IMR-90 (cell line): ENCODE measurements around the gene SKAP1. TPM values are rescaled to one million over a fixed set of nuclear protein-coding genes. Genes with fewer than 3 reads are reported as not detected.

Experiments
- ATAC-seq: fragments of 200-7000 bp; cut with Tn5 transposase; 2 replicates; pipeline ENCODE4 v1.9.1; 2020; ENCODE audit warnings: low read depth, mild to moderate bottlenecking, moderate library complexity
- BruUV-seq: library from RNA; stranded (reverse); fragments of 400-500 nt; replicated peaks from 2 replicates; lab custom pipeline; 2021; lab: Mats Ljungman, UMichigan
- CTCF ChIA-PET: fragments of 300-600 bp; formaldehyde crosslinking; extraction: SDS; loops from one replicate; lab custom pipeline; 2021; ENCODE audit warnings: antibody characterized with exemption; lab: Yijun Ruan, JAX
- POLR2A ChIA-PET: fragments of 300-600 bp; sonication (Branson Sonifier 250); formaldehyde crosslinking; loops from one replicate; lab custom pipeline; 2022; ENCODE audit warnings: antibody characterized with exemption; ENCODE audit not compliant: unreplicated experiment; lab: Charles Lee
- DNase-seq: peaks from one replicate; pipeline ENCODE4 v3.0.0; 2013
- H2AFZ ChIP-seq: replicated peaks from 2 replicates; pipeline ENCODE3; 2013; ENCODE audit warnings: low read length, mild to moderate bottlenecking; ENCODE audit not compliant: poor library complexity
- H2AK5ac ChIP-seq: 2 replicates; pipeline ENCODE4 v1.6.1; 2013; ENCODE audit warnings: low read depth, low read length, inconsistent platforms
- H2AK9ac ChIP-seq: replicated peaks from 2 replicates; pipeline ENCODE3; 2013; ENCODE audit warnings: mild to moderate bottlenecking, low read depth, low read length, moderate library complexity; ENCODE audit not compliant: poor library complexity
- H2BK120ac ChIP-seq: 2 replicates; pipeline ENCODE4 v1.6.1; 2013; ENCODE audit warnings: low read depth, low read length, inconsistent platforms
- H2BK15ac ChIP-seq: 3 replicates; pipeline ENCODE4 v1.6.1; 2013; ENCODE audit warnings: low read depth, low read length, inconsistent platforms
- H2BK20ac ChIP-seq: 2 replicates; pipeline ENCODE4 v1.6.1; 2013; ENCODE audit warnings: low read depth, mild to moderate bottlenecking, inconsistent platforms, low read length, moderate library complexity
- H2BK5ac ChIP-seq: 2 replicates; pipeline ENCODE4 v1.6.1; 2013; ENCODE audit warnings: mild to moderate bottlenecking, low read depth, low read length, inconsistent platforms; ENCODE audit not compliant: poor library complexity, severe bottlenecking
- H3K14ac ChIP-seq: replicated peaks from 2 replicates; pipeline ENCODE4 v1.6.1; 2013; ENCODE audit warnings: low read depth, low read length, inconsistent platforms
- H3K18ac ChIP-seq: 2 replicates; pipeline ENCODE4 v1.6.1; 2013; ENCODE audit warnings: low read depth, low read length, control low read depth
- H3K23ac ChIP-seq: 2 replicates; pipeline ENCODE4 v1.6.1; 2013; ENCODE audit warnings: low read depth, low read length, inconsistent platforms
- H3K27ac ChIP-seq: 2 replicates; pipeline ENCODE4 v1.5.1; 2013; ENCODE audit warnings: mild to moderate bottlenecking, control low read depth, low read length; ENCODE audit not compliant: insufficient read depth
- H3K27me3 ChIP-seq: 2 replicates; pipeline ENCODE4 v1.6.1; 2013; ENCODE audit warnings: low read length; ENCODE audit not compliant: control insufficient read depth, insufficient read depth
- H3K36me3 ChIP-seq: 2 replicates; pipeline ENCODE4 v1.6.1; 2013; ENCODE audit warnings: low read length, mixed read lengths; ENCODE audit not compliant: control insufficient read depth, insufficient read depth
- H3K4ac ChIP-seq: 2 replicates; pipeline ENCODE4 v1.6.1; 2013; ENCODE audit warnings: low read depth, low read length, inconsistent platforms
- H3K4me1 ChIP-seq: 2 replicates; pipeline ENCODE4 v1.6.1; 2013; ENCODE audit warnings: low read length, mixed read lengths; ENCODE audit not compliant: control insufficient read depth, insufficient read depth
- H3K4me2 ChIP-seq: 2 replicates; pipeline ENCODE4 v1.6.1; 2013; ENCODE audit warnings: low read depth, mild to moderate bottlenecking, control low read depth, low read length, moderate library complexity
- H3K4me3 ChIP-seq: 2 replicates; pipeline ENCODE4 v1.5.1; 2013; ENCODE audit warnings: low read depth, mild to moderate bottlenecking, control low read depth, low read length, moderate library complexity; ENCODE audit not compliant: insufficient read depth
- H3K56ac ChIP-seq: 2 replicates; pipeline ENCODE4 v1.6.1; 2013; ENCODE audit warnings: low read length, inconsistent platforms; ENCODE audit not compliant: insufficient read depth; ENCODE audit errors: extremely low read depth
- H3K79me1 ChIP-seq, 2 experiments: 2 replicates each; pipeline ENCODE4 v1.6.1; 2013; ENCODE audit warnings: low read length in 2 of 2, inconsistent platforms in 1 of 2, low read depth in 1 of 2
- H3K9ac ChIP-seq: 2 replicates; pipeline ENCODE4 v1.6.1; 2013; ENCODE audit warnings: low read depth, low read length, control low read depth
- H3K9me1 ChIP-seq: 2 replicates; pipeline ENCODE4 v1.6.1; 2013; ENCODE audit warnings: low read length, inconsistent platforms; ENCODE audit not compliant: insufficient read depth
- H3K9me3 ChIP-seq: 2 replicates; pipeline ENCODE4 v1.6.1; 2013; ENCODE audit warnings: low read length; ENCODE audit not compliant: control insufficient read depth, insufficient read depth
- H4K20me1 ChIP-seq: 2 replicates; pipeline ENCODE4 v1.6.1; 2013; ENCODE audit warnings: low read length, inconsistent platforms; ENCODE audit not compliant: insufficient read depth
- H4K5ac ChIP-seq: 2 replicates; pipeline ENCODE4 v1.6.1; 2013; ENCODE audit warnings: mild to moderate bottlenecking, low read depth, low read length, control low read depth
- H4K8ac ChIP-seq, 2 experiments: 2 replicates each; pipeline ENCODE4 v1.6.1; 2013; ENCODE audit warnings: low read depth in 2 of 2, low read length in 2 of 2, control low read depth in 1 of 2, inconsistent platforms in 1 of 2
- H4K91ac ChIP-seq: 2 replicates; pipeline ENCODE4 v1.6.1; 2013; ENCODE audit warnings: low read depth, low read length, inconsistent platforms; ENCODE audit not compliant: insufficient read depth
- BHLHE40 ChIP-seq: fragments of 150-350 bp; IDR thresholded peaks from 2 replicates; pipeline ENCODE4 v1.6.1; 2016; ENCODE audit warnings: mild to moderate bottlenecking, low read depth, low read length
- CHD1 ChIP-seq: IDR thresholded peaks from 2 replicates; pipeline ENCODE4 v1.6.1; 2012; ENCODE audit warnings: low read depth, low read length, improper control_type of control experiment
- FOS ChIP-seq: fragments of 150-350 bp; IDR thresholded peaks from 2 replicates; pipeline ENCODE4 v1.6.1; 2016; ENCODE audit warnings: low read depth, low read length
- MAZ ChIP-seq: IDR thresholded peaks from 2 replicates; pipeline ENCODE4 v1.6.1; 2012; ENCODE audit warnings: low read depth, mild to moderate bottlenecking, low read length, improper control_type of control experiment, moderate library complexity, borderline replicate concordance
- MXI1 ChIP-seq: IDR thresholded peaks from 2 replicates; pipeline ENCODE4 v1.6.1; 2012; ENCODE audit warnings: low read depth, mild to moderate bottlenecking, low read length, moderate library complexity, borderline replicate concordance
- NFE2L2 ChIP-seq: fragments of 150-350 bp; IDR thresholded peaks from 2 replicates; pipeline ENCODE4 v1.6.1; 2016; ENCODE audit warnings: low read depth, mild to moderate bottlenecking, low read length
- RAD21 ChIP-seq: IDR thresholded peaks from 2 replicates; pipeline ENCODE4 v1.6.1; 2012; ENCODE audit warnings: low read length, improper control_type of control experiment
- RFX5 ChIP-seq: IDR thresholded peaks from 2 replicates; pipeline ENCODE4 v1.8.0; 2012; ENCODE audit warnings: low read depth, mild to moderate bottlenecking, low read length, moderate library complexity
- USF2 ChIP-seq: fragments of 150-350 bp; IDR thresholded peaks from 2 replicates; pipeline ENCODE4 v1.6.1; 2017; ENCODE audit warnings: mild to moderate bottlenecking, antibody characterized with exemption, low read length, low read depth
- WGBS, 2 experiments: methylation state at CpG; one replicate each; pipeline versions ENCODE4 v1.1.5 to v1.1.7; 2013; ENCODE audit warnings: missing lambda C conversion rate in 2 of 2; ENCODE audit not compliant: insufficient read length in 1 of 2; ENCODE audit errors: extremely low coverage in 2 of 2; 5-methylcytosine and 5-hydroxymethylcytosine counted together
- dilution Hi-C: fragments of 300-500 bp; cut with HindIII; formaldehyde crosslinking; loops from one replicate; pipeline ENCODE4 v1.14.3; 2018; ENCODE audit warnings: low sequenced_read_pairs; ENCODE audit not compliant: unreplicated experiment
- in situ Hi-C: fragments of 300-500 bp; cut with MboI; formaldehyde crosslinking; loops from 3 replicates; pipeline ENCODE4 v1.14.3; 2019; ENCODE audit warnings: low sequenced_read_pairs, inconsistent platforms, mixed read lengths
- intact Hi-C: fragments of 100-400 bp; cut with micrococcal nuclease; formaldehyde crosslinking; loops from 2 replicates; pipeline ENCODE4 v1.10.0; 2022
- polyA plus RNA-seq, 3 experiments: library from polyadenylated mRNA; depleted of rRNA; stranded (reverse); fragments of >200 nt; gene quantifications; 2 replicates each; pipeline ENCODE4 v1.2.3, GENCODE V29; 2012; ENCODE audit warnings: low replicate concordance in 1 of 3
- total RNA-seq: library from RNA; depleted of rRNA; stranded (reverse); fragments of >200 nt; gene quantifications from 2 replicates; pipeline ENCODE4 v1.2.3, GENCODE V29; 2012
- TF ChIP-seq, protein P1 (sequence below): conservative IDR thresholded peaks from 2 replicates; pipeline ENCODE4 v1.5.1; 2012; ENCODE audit warnings: mild to moderate bottlenecking, low read depth, low read length, improper control_type of control experiment
- TF ChIP-seq, protein P2 (sequence below): fragments of 150-350 bp; IDR thresholded peaks from 2 replicates; pipeline ENCODE4 v1.6.1; 2016; ENCODE audit warnings: low read depth, mild to moderate bottlenecking, low read length, moderate library complexity, borderline replicate concordance

SKAP1 gene
- total and polyA plus RNA-seq, 2 of the 4 experiments (the other 2 are of a cell fraction): not detected

DNA sequence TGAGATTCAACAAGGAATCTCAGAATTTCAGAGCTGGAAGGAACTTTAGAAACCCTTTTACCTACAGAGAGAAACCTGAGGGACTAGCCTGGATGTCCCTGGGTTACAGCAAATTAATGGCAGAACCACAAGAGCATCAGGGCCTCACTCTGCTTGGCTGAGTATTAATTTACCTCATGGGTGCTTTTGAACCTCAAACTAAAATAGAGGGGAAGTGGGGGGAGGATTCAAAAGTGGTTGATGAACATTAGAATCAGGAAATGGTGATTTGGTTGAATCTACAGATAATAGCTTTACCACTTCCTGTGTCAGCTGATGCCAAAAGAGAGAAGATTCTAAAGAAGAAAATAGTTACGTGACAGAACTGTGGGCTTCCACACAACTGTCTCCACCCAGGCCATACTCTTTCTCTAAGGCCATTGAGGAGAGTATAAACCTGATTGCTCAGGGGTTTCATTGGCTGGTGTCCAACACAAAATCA is 11.3 kb upstream of the SKAP1 start:
- intact Hi-C loops: no loop called here

More for the DNA sequence above, 11.3 kb upstream of the SKAP1 start:
- no peak overlapping the region for H3K4me3 ChIP-seq
- no TSS peak for BruUV-seq
- H2BK15ac ChIP-seq: no peak overlapping the region
- WGBS, 2 experiments: no CpG with 5 or more reads among the region's 1 CpG
- H3K79me1 ChIP-seq: no peaks in the 10 kb centered on the region
- DNase-seq: no peak
- no peak overlapping the region for H3K4me2 ChIP-seq
- H2AFZ ChIP-seq: no peak overlapping the region
- in situ Hi-C loops (no loop called here), dilution Hi-C loops (no loop called here)
- no peak overlapping the region for H4K91ac ChIP-seq
- H4K20me1 ChIP-seq: no peaks in the 10 kb centered on the region
- no peaks in the 10 kb centered on the region for H3K4me1 ChIP-seq
- CTCF ChIA-PET: no interaction called here
- peaks cover 4% of the 10 kb centered on the region; the same call in 1 of the 2 replicates for H3K9me1 ChIP-seq
- ATAC-seq: no peak
- H3K14ac ChIP-seq: no peak overlapping the region
- H4K8ac ChIP-seq: no peak overlapping the region
- peaks cover 64% of the 10 kb centered on the region for H3K27me3 ChIP-seq
- H2BK5ac ChIP-seq: no peak overlapping the region
- no peak overlapping the region for H3K23ac ChIP-seq
- no peak overlapping the region for H3K56ac ChIP-seq
- no peak overlapping the region for H2AK5ac ChIP-seq
- no peak overlapping the region for H3K9ac ChIP-seq
- H3K4ac ChIP-seq: no peak overlapping the region
- no peak for TF ChIP-seq MAZ
- TF ChIP-seq, protein P1, sequence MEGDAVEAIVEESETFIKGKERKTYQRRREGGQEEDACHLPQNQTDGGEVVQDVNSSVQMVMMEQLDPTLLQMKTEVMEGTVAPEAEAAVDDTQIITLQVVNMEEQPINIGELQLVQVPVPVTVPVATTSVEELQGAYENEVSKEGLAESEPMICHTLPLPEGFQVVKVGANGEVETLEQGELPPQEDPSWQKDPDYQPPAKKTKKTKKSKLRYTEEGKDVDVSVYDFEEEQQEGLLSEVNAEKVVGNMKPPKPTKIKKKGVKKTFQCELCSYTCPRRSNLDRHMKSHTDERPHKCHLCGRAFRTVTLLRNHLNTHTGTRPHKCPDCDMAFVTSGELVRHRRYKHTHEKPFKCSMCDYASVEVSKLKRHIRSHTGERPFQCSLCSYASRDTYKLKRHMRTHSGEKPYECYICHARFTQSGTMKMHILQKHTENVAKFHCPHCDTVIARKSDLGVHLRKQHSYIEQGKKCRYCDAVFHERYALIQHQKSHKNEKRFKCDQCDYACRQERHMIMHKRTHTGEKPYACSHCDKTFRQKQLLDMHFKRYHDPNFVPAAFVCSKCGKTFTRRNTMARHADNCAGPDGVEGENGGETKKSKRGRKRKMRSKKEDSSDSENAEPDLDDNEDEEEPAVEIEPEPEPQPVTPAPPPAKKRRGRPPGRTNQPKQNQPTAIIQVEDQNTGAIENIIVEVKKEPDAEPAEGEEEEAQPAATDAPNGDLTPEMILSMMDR: no peak
- no peak for TF ChIP-seq BHLHE40
- no peak for TF ChIP-seq CHD1
- no peak for TF ChIP-seq NFE2L2
- TF ChIP-seq FOS: no peak
- TF ChIP-seq RFX5: no peak
- no peak for TF ChIP-seq USF2
- no peak for TF ChIP-seq RAD21
- TF ChIP-seq, protein P2, sequence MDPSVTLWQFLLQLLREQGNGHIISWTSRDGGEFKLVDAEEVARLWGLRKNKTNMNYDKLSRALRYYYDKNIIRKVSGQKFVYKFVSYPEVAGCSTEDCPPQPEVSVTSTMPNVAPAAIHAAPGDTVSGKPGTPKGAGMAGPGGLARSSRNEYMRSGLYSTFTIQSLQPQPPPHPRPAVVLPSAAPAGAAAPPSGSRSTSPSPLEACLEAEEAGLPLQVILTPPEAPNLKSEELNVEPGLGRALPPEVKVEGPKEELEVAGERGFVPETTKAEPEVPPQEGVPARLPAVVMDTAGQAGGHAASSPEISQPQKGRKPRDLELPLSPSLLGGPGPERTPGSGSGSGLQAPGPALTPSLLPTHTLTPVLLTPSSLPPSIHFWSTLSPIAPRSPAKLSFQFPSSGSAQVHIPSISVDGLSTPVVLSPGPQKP: no peak
- TF ChIP-seq MXI1: no peak
- no peak overlapping the region for H4K5ac ChIP-seq
- H3K36me3 ChIP-seq: no peaks in the 10 kb centered on the region
- H2AK9ac ChIP-seq: no peak overlapping the region
- H2BK120ac ChIP-seq: no peak overlapping the region
- peaks cover 5% of the 10 kb centered on the region for H3K9me3 ChIP-seq
- no peak overlapping the region for H3K18ac ChIP-seq
- POLR2A ChIA-PET: no interaction called here
- no peak overlapping the region for H2BK20ac ChIP-seq
- no peak overlapping the region for H3K27ac ChIP-seq
